GM12892 (cell line): Measurements from ENCODE around the gene KRTAP10-9.

Source experiments
- POLR2A ChIP-seq: IDR thresholded peaks from 2 replicates; pipeline ENCODE4 v1.6.1; 2011; ENCODE audit warnings: low read depth, low read length, control low read depth
- POLR2AphosphoS5 ChIP-seq: IDR thresholded peaks from 2 replicates; pipeline ENCODE4 v1.6.1; 2011; ENCODE audit warnings: low read depth, low read length, control low read depth
- TAF1 ChIP-seq: IDR thresholded peaks from 2 replicates; pipeline ENCODE4 v1.6.1; 2011; ENCODE audit warnings: low read depth, mild to moderate bottlenecking, control low read depth, low read length, borderline replicate concordance

- TF ChIP-seq POLR2A (no peak), TAF1 (no peak), POLR2AphosphoS5 (no peak)
These were observed 31.4 kb upstream of the KRTAP10-9 start for GRCh38 chr21:44595524-44595923.
